Melanocyte of skin (primary cell): ENCODE results near the gene ZNF430. TPM values are rescaled to one million over a fixed set of nuclear protein-coding genes. Genes with fewer than 3 reads are reported as not detected.

Experiments used
- small RNA-seq, 2 donors: library from RNA; depleted of rRNA; stranded (forward); fragments of <200 nt; gene quantifications; one replicate each; pipeline ENCODE3, GENCODE V24; 2012
- total RNA-seq, 2 donors: library from RNA; depleted of rRNA; stranded (reverse); fragments of >200 nt; gene quantifications; 2 replicates each; pipeline ENCODE4 v1.2.3, GENCODE V29; 2012

ZNF430 gene
- total RNA-seq: 1 to 10 TPM; 4.8 to 10.0 TPM

DNA sequence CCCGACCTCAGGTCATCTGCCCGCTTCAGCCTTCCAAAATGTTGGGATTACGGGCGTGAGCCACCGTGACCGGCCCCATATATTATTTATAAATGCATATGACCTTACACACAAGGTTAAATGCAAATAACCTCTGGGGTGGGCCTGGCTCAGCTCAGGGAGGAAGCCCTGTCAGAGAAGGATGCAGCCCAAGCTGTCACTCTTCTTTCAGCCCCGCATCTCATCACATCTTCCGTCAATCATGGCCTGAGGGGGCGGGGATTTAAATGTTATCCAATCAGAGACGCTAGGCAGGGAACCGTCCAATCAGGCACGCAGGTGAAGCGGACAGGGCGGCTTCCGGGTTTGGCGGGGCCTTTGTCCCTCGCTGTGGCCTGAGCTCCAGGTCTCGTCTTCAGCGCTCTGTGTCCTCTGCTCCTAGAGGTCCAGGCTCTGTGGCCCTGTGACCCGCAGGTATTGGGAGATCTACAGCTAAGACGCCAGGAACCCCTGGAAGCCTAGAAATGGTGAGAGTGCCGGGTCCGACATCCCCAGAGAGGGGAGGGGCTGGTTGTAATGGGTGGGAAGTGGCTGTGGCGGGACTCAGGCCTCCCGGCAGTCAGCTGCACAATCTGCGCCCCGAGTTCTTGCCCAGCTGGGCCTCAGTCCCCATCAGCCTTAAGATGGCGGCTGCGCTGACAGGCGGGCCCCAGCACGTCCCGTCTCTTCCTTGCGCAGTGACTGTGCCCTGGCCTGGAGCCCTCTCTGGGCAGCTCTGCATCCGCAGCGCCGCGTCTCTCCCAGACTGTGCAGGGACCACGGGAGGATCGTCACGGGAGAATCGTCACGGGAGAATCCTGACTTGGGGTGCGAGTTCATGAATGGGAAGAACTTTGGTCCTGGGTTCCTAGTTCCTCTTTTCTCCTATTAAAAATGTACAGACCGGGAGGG lies at the start of gene ZNF430:
Gene ZNF430, plus strand, starts transcription at position 360 of the 930 bp plus-strand sequence. Its CDS starts 144 bp downstream, at position 504.

GRCh38 chr19:21082011-21082975 lies 61.8 kb downstream of the ZNF430 start, which contains the start of gene ZNF714:
ZNF714 (plus strand) TSS chr19:21082203; CDS start chr19:21098269, 16,066 bp downstream.

Small RNAs within 50 kb of the gene (small RNA-seq; reads per million reads assigned to genes)
- gene AC008739.3: 0 reads per million in 2 donors

Other genes with a start within 250 kb of the ZNF430 start
- 1 to 10 TPM; 3.4 to 5.7 TPM for gene ZNF66, start 244.4 kb upstream of the ZNF430 start, total RNA-seq
- gene ZNF85, start 97.4 kb upstream of the ZNF430 start, total RNA-seq: 1 to 10 TPM; 6.5 to 6.7 TPM
- gene ZNF714, start 61.5 kb downstream of the ZNF430 start, total RNA-seq: 1 to 10 TPM; 6.9 to 9.3 TPM
- gene ZNF431, start 121.4 kb downstream of the ZNF430 start, total RNA-seq: 1 to 10 TPM; 5.2 to 10.0 TPM